ENCODE data around the gene MOB3A.

Gene MOB3A

GRCh38 chr19:2064788-2065524 is 31.2 kb downstream of the MOB3A start:
- no CpG with 5 or more reads among the region's 38 CpGs for WGBS (ENCODE audit: insufficient coverage, insufficient read length)
- Histone ChIP-seq H3K4me1 (ENCODE audit: control insufficient read depth, insufficient read depth, low read length) (peaks cover 6% of the 10 kb centered on the region), H3K27ac (ENCODE audit: low read length) (no peak overlapping the region), H3K4me3 (ENCODE audit: low read length) (no peak overlapping the region), H3K36me3 (ENCODE audit: control insufficient read depth, insufficient read depth, low read length) (no peaks in the 10 kb centered on the region), H3K9me3 (ENCODE audit: control insufficient read depth, insufficient read depth, low read length) (no peaks in the 10 kb centered on the region), H3K27me3 (ENCODE audit: control insufficient read depth, insufficient read depth, low read length) (no peaks in the 10 kb centered on the region)
- no peak for DNase-seq (ENCODE audit: low read depth, low spot score)

GRCh38 chr19:2064395-2064787 is 31.7 kb downstream of the MOB3A start:
- Histone ChIP-seq H3K27me3 (ENCODE audit: control insufficient read depth, insufficient read depth, low read length) (no peaks in the 10 kb centered on the region), H3K27ac (ENCODE audit: low read length) (no peak overlapping the region), H3K4me1 (ENCODE audit: control insufficient read depth, insufficient read depth, low read length) (peaks cover 12% of the 10 kb centered on the region), H3K36me3 (ENCODE audit: control insufficient read depth, insufficient read depth, low read length) (no peaks in the 10 kb centered on the region), H3K9me3 (ENCODE audit: control insufficient read depth, insufficient read depth, low read length) (no peaks in the 10 kb centered on the region), H3K4me3 (ENCODE audit: low read length) (no peak overlapping the region)
- WGBS (ENCODE audit: insufficient coverage, insufficient read length): no CpG with 5 or more reads among the region's 13 CpGs
- no peak for DNase-seq (ENCODE audit: low read depth, low spot score)

GRCh38 chr19:2063824-2064223 is 32.3 kb downstream of the MOB3A start:
- DNase-seq (ENCODE audit: low read depth, low spot score): no peak
- H3K9me3 ChIP-seq (ENCODE audit: control insufficient read depth, insufficient read depth, low read length): no peaks in the 10 kb centered on the region
- H3K4me1 ChIP-seq (ENCODE audit: control insufficient read depth, insufficient read depth, low read length): peaks cover 13% of the 10 kb centered on the region
- H3K27ac ChIP-seq (ENCODE audit: low read length): no peak overlapping the region
- WGBS (ENCODE audit: insufficient coverage, insufficient read length): no CpG with 5 or more reads among the region's 8 CpGs
- H3K27me3 ChIP-seq (ENCODE audit: control insufficient read depth, insufficient read depth, low read length): no peaks in the 10 kb centered on the region
- no peaks in the 10 kb centered on the region for H3K36me3 ChIP-seq (ENCODE audit: control insufficient read depth, insufficient read depth, low read length)
- H3K4me3 ChIP-seq (ENCODE audit: low read length): no peak overlapping the region

GRCh38 chr19:2062770-2063169 is 33.4 kb downstream of the MOB3A start:
- H3K4me1 ChIP-seq (ENCODE audit: control insufficient read depth, insufficient read depth, low read length): peaks cover 13% of the 10 kb centered on the region
- WGBS (ENCODE audit: insufficient coverage, insufficient read length): no CpG with 5 or more reads among the region's 9 CpGs
- H3K9me3 ChIP-seq (ENCODE audit: control insufficient read depth, insufficient read depth, low read length): no peaks in the 10 kb centered on the region
- H3K36me3 ChIP-seq (ENCODE audit: control insufficient read depth, insufficient read depth, low read length): no peaks in the 10 kb centered on the region
- H3K27ac ChIP-seq (ENCODE audit: low read length): no peak overlapping the region
- DNase-seq (ENCODE audit: low read depth, low spot score): no peak
- H3K27me3 ChIP-seq (ENCODE audit: control insufficient read depth, insufficient read depth, low read length): no peaks in the 10 kb centered on the region
- H3K4me3 ChIP-seq (ENCODE audit: low read length): no peak overlapping the region

- DNase-seq (ENCODE audit: low read depth, low spot score): no peak
- H3K4me1 ChIP-seq (ENCODE audit: control insufficient read depth, insufficient read depth, low read length): peaks cover 13% of the 10 kb centered on the region
- no CpG with 5 or more reads among the region's 10 CpGs for WGBS (ENCODE audit: insufficient coverage, insufficient read length)
- H3K4me3 ChIP-seq (ENCODE audit: low read length): no peak overlapping the region; the same call in 1 of the 2 replicates
- H3K9me3 ChIP-seq (ENCODE audit: control insufficient read depth, insufficient read depth, low read length): no peaks in the 10 kb centered on the region
- H3K27ac ChIP-seq (ENCODE audit: low read length): no peak overlapping the region
- H3K27me3 ChIP-seq (ENCODE audit: control insufficient read depth, insufficient read depth, low read length): no peaks in the 10 kb centered on the region
- no peaks in the 10 kb centered on the region for H3K36me3 ChIP-seq (ENCODE audit: control insufficient read depth, insufficient read depth, low read length)
These were observed 33.8 kb downstream of the MOB3A start for GRCh38 chr19:2062389-2062729.

- no peak overlapping the region for H3K27ac ChIP-seq (ENCODE audit: low read length)
- no peaks in the 10 kb centered on the region for H3K9me3 ChIP-seq (ENCODE audit: control insufficient read depth, insufficient read depth, low read length)
- no CpG with 5 or more reads among the region's 50 CpGs for WGBS (ENCODE audit: insufficient coverage, insufficient read length)
- no peaks in the 10 kb centered on the region for H3K27me3 ChIP-seq (ENCODE audit: control insufficient read depth, insufficient read depth, low read length)
- no peaks in the 10 kb centered on the region for H3K36me3 ChIP-seq (ENCODE audit: control insufficient read depth, insufficient read depth, low read length)
- H3K4me1 ChIP-seq (ENCODE audit: control insufficient read depth, insufficient read depth, low read length): peaks cover 13% of the 10 kb centered on the region
- H3K4me3 ChIP-seq (ENCODE audit: low read length): peak overlapping the region; percentile 79
- DNase-seq (ENCODE audit: low read depth, low spot score): peak; percentile 89
These were observed 34.4 kb downstream of the MOB3A start for GRCh38 chr19:2061495-2062388.

- Histone ChIP-seq H3K27me3 (ENCODE audit: control insufficient read depth, insufficient read depth, low read length) (no peaks in the 10 kb centered on the region), H3K27ac (ENCODE audit: low read length) (no peak overlapping the region), H3K9me3 (ENCODE audit: control insufficient read depth, insufficient read depth, low read length) (no peaks in the 10 kb centered on the region), H3K4me1 (ENCODE audit: control insufficient read depth, insufficient read depth, low read length) (peaks cover 17% of the 10 kb centered on the region), H3K36me3 (ENCODE audit: control insufficient read depth, insufficient read depth, low read length) (no peaks in the 10 kb centered on the region), H3K4me3 (ENCODE audit: low read length) (peak overlapping the region; percentile 79; the same call in 1 of the 2 replicates)
- DNase-seq (ENCODE audit: low read depth, low spot score): no peak
- no CpG with 5 or more reads among the region's 55 CpGs for WGBS (ENCODE audit: insufficient coverage, insufficient read length)
These were observed 35.1 kb downstream of the MOB3A start for GRCh38 chr19:2060884-2061494.

GRCh38 chr19:2059422-2060201 is 36.5 kb downstream of the MOB3A start:
- Histone ChIP-seq H3K36me3 (ENCODE audit: control insufficient read depth, insufficient read depth, low read length) (no peaks in the 10 kb centered on the region), H3K27me3 (ENCODE audit: control insufficient read depth, insufficient read depth, low read length) (no peaks in the 10 kb centered on the region), H3K9me3 (ENCODE audit: control insufficient read depth, insufficient read depth, low read length) (no peaks in the 10 kb centered on the region), H3K27ac (ENCODE audit: low read length) (no peak overlapping the region), H3K4me1 (ENCODE audit: control insufficient read depth, insufficient read depth, low read length) (peaks cover 17% of the 10 kb centered on the region), H3K4me3 (ENCODE audit: low read length) (no peak overlapping the region)
- WGBS (ENCODE audit: insufficient coverage, insufficient read length): no CpG with 5 or more reads among the region's 24 CpGs
- DNase-seq (ENCODE audit: low read depth, low spot score): no peak

GRCh38 chr19:2058570-2059421 is 37.3 kb downstream of the MOB3A start:
- Histone ChIP-seq H3K27ac (ENCODE audit: low read length) (no peak overlapping the region), H3K9me3 (ENCODE audit: control insufficient read depth, insufficient read depth, low read length) (no peaks in the 10 kb centered on the region), H3K27me3 (ENCODE audit: control insufficient read depth, insufficient read depth, low read length) (no peaks in the 10 kb centered on the region), H3K36me3 (ENCODE audit: control insufficient read depth, insufficient read depth, low read length) (no peaks in the 10 kb centered on the region), H3K4me1 (ENCODE audit: control insufficient read depth, insufficient read depth, low read length) (peaks cover 17% of the 10 kb centered on the region), H3K4me3 (ENCODE audit: low read length) (no peak overlapping the region)
- no peak for DNase-seq (ENCODE audit: low read depth, low spot score)
- no CpG with 5 or more reads among the region's 27 CpGs for WGBS (ENCODE audit: insufficient coverage, insufficient read length)

Data from iPS DF 6.9 (cell line).